GM18870 (cell line): ENCODE results near the gene CEP70.

Experiments used
- ATAC-seq: cut with Tn5 transposase; IDR thresholded peaks from one replicate; pipeline ENCODE4 v1.9.1; 2021; ENCODE audit warnings: moderate library complexity; ENCODE audit not compliant: unreplicated experiment

Gene CEP70

DNA sequence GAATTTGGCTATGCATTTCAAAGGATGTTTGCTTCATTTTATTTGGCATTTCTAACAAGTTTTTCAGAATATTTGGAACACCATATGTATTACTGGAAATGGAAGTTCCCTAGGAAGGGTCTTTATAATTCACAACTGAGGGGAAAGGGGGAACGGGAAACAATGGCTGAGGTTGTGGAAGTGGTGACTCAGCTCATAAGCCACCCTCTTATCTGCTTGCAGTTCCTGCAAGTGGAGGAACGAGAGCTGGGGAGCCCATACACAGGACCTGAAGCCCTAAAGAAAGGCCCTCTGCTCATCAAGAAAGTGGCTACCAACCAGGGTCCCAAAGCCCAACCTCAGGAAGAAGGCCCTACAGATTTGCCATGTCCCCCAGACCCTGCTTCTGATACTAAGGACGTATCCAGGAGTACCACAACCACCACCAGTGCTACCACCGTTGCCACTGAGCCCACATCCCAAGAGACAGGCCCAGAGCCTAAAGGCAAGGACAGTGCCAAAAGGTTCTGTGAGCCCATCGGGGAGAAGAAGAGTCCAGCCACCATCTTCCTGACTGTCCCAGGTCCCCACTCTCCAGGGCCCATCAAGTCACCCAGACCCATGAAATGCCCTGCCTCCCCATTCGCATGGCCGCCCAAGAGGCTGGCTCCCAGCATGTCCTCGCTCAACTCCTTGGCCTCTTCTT, 121.8 kb downstream of the CEP70 start:
- ATAC-seq, result no peak

DNA sequence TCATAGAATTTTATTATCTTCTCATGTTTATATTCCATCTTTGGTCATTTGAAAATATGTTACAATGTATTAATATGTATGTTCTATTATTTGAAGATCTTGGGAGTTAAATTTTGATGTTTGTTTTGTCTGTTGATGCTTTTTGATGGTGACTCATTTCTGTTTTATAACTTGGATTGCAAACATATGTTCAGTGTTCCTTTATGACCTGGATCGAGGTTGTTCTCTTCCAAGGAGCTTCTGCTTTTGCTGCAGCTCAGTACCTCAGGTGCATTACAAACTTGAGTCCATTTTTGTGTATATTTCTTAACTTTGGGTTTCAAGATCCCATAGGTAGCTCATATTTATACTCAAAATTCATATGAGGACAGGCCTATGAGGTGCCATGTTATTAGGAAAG, 122.6 kb downstream of the CEP70 start:
- ATAC-seq, result no peak

DNA sequence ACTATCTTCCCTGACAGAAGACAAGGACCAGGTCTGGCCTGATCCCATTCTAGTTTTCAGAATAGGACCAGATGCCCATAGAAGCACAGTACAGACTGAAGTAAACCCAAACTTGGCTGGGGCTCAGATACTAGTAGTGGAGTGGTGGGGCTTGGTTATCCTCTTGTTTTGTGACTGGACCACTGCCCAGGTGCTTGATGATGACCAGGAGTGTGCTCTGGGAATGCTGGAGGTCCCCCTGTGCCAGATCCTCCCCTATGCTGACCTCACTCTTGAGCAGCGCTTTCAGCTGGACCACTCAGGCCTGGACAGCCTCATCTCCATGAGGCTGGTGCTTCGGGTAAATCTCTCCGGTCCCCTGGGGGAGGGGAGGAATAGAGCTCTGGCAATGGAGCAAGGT, 123.4 kb downstream of the CEP70 start:
- ATAC-seq, result no peak

DNA sequence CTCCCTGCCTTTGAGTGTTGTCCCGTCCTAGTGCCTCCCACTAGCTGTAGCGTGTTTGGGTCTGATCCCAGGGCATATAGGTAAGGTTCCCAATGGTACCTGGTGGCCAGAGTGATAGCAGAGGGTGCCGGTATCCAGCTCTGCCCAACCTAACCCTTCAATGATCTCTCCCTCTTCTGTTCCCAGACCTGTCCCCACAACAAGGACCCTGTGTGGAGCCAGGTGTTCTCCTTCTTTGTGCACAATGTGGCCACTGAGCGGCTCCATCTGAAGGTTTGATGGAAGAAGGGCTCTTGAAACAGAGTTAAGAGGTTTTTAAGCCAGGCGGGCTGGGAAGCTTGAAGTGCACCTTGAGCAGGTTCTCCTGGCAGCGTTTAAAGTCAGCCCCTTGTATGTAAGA, 124.2 kb downstream of the CEP70 start:
- no peak for ATAC-seq

DNA sequence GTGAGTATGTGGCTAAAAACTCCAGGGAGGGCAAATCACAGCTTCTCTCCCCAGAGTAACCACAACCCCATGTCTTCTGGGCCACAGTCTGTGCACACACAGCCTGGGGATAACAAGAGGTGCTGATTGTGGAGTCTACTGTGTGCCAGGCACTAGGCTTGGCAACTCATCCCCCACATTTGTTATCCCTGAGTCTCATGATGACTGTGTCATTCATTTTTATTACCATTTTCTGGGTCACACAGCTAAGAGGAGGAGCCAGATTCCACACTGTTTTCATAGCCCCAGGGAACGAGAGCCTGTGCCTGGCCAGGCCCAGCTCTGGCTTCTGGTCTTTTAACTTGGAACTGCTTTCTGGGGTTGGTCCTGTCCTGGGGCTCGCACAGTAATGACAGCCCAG, 125.2 kb downstream of the CEP70 start:
- no peak for ATAC-seq

DNA sequence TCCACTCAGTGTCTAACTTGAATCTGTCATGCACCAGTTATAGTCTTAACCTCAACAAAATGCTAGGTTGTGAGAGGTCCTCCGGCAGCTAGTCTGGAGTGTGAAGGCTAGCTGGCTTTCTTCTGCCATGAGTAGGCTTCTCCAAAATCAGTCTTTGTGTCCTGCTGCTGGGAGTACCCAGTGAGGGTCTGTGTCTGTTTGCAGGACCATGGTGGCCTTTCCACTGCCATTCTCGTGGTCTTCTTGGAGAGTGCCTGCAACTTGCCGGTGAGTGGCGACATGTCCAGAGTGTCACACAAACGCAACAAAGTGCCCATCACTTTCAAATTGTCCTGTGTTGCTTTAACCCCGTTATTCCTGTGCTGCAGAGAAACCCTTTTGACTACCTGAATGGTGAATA, 125.6 kb downstream of the CEP70 start:
- no peak for ATAC-seq

DNA sequence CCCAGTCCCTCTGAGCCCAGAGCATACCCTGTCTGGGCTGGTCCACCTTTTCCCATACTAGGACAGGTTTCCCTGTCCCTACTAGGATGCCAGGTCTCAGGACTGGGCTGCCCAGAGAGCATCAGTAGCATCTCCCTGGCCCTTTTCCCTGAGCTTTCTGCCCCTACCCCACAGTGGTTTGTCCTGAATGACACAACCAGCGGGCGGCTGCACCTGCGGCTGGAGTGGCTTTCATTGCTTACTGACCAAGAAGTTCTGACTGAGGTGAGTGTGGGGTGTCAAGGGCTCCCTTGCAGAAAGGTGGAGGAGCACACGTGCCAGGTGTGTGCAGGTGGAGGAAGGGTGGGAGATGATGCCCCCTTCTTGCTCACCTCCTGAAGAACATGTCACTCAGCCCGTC, 126.1 kb downstream of the CEP70 start:
- no peak for ATAC-seq

DNA sequence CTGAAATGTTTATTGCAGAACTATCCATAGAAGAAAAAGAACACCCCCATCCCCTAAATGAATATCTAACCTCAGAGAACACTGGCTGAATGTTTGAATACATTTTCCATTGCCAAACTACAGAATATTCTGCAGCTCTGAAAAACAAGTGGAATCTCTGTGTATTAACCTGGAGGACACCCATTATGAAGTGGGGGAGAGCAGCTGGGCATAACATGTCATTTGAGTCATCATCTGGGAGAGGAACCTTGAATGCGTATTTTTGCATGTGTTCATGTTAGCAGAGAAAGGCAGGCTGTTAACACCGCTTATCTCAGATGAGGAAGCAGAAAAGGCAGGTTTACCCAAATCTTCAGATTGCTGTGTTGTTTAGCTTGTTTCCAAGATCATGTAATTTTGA, 128.1 kb downstream of the CEP70 start:
- ATAC-seq, result no peak

DNA sequence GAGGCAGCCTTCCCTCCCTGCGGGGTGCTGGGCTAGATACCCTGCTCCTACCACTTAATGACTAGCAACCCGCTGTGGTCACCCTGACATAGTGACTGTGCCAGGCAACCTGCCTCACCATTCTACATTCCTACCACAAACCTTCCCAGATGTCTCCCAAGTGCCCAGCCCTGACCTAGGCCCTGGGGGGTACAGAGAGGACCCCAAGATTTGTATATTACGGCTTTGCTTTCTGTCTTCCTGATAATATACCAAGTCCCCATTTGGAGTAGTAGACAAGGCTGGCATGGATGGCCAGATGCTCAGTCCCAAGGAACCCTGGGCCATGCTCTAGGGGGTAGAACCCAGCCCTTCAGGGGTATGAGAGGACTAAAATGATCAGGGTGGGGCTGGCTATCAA, 128.6 kb downstream of the CEP70 start:
- ATAC-seq, result no peak

DNA sequence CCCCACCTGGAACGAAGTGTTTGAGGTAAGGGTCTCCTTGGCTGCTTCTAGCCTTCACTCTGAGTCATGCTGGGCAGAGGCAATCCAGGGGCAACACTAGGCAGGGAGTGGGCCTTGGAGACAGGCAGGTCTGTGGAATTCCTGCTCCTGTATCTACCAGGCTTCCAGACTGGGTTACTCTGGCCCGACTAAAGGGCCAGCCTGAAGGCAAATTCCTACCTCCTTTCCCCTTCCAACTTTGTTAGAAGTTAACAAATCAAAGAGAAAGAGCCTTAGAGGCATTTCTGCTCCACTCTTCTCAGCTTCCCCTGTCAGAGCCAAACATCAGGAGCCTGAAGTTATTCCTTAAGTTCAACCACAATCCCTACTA, 129.6 kb downstream of the CEP70 start:
- no peak for ATAC-seq

DNA sequence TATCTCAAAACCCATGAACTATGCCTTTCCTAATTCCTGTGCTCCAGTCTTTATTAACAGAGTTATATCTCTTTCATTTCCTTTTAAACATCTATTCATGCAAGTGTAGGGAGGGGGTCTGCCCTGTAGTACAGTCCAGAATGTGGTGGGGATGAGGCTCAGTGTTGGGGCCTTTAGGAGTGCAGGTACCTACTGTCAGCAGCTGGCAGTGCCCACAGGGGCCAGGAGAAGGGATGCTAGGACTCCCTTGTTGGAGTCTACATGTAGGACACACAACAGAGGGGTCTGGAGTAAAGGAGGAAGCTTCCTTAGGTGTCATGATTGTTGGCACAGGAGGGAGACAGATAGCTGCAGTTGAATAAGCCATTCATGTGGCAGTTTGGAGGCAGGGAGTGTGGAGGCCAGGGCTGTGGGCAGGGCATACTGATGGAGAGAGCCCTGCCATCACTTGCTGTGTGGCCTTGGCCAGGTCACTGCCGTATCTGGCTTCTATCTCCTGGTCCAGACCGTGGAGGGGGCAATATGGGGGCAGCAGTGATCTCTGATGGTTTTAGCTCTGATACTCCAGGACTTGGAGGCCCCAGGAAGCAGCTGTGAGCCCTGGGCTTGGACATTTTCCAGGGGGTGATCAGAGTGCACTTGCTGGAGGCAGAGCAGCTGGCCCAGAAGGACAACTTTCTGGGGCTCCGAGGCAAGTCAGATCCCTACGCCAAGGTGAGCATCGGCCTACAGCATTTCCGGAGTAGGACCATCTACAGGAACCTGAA, 130.2 kb downstream of the CEP70 start:
- no peak for ATAC-seq

DNA sequence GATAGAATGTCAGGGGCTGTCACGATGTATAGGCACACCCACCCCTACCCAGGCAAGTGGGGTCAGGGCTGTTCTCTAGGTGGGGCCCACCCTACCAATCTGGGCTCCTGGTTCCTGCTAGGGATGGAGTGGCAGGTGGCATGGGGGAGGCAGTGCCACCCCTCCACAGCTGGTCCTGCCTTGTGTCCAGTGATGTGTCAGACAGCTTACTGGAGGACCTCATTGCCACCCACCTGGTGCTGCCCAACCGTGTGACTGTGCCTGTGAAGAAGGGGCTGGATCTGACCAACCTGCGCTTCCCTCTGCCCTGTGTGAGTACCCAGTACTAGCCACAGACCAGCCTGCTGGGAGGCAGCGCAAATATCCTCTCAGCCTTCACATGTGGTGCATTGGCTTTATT, 132.2 kb downstream of the CEP70 start:
- no peak for ATAC-seq

DNA sequence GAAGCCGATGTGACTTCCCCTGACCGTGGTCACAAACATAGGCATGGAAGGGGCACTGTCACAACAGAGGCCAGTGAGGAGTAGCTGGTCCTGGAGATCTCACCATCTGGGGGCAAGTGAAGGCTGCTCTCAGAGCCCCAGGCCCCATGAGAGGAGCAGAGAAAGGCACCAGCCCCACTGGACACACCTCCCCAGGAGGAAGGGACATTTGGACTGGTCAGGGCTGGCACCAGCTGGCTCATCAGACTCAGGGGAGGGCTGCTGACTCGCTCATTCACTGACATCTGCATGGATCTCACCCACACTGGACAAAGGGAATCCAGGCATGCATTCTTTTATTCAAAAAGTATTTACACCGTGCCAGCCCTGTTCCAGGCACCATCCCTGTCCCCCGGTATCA, 132.8 kb downstream of the CEP70 start:
- no peak for ATAC-seq

DNA sequence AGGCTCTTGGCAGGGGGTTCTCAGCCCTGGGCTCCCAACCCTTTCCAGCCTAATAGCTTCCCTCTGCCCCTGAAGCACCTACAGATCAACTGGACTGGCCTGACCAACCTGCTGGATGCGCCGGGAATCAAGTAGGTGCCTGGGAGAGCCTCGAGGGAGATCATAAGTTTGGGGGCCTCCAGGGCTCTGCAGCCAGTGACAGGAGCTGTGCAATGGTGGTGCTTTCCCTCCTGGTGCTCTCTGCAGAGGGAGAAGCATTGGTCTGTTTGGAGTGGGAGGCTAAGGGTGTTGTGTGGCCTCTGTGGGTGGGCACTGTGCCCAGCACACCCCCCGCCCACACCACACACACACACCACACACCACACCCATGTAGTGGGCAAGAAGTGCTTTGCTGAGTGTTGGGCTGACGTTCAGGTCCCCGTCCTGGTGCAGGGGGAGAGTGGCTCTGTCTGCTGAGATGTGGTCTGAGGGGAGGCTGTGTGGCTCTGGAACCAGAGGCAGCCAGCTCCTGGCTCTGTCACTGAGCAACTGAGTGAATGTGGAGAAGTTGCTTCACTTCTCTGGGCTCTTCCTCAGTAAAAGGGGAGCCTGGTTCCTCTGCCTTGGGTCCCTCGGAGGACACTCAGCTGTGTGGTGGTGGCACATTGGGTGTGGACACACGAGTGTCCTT, 133.4 kb downstream of the CEP70 start:
- ATAC-seq, result no peak

DNA sequence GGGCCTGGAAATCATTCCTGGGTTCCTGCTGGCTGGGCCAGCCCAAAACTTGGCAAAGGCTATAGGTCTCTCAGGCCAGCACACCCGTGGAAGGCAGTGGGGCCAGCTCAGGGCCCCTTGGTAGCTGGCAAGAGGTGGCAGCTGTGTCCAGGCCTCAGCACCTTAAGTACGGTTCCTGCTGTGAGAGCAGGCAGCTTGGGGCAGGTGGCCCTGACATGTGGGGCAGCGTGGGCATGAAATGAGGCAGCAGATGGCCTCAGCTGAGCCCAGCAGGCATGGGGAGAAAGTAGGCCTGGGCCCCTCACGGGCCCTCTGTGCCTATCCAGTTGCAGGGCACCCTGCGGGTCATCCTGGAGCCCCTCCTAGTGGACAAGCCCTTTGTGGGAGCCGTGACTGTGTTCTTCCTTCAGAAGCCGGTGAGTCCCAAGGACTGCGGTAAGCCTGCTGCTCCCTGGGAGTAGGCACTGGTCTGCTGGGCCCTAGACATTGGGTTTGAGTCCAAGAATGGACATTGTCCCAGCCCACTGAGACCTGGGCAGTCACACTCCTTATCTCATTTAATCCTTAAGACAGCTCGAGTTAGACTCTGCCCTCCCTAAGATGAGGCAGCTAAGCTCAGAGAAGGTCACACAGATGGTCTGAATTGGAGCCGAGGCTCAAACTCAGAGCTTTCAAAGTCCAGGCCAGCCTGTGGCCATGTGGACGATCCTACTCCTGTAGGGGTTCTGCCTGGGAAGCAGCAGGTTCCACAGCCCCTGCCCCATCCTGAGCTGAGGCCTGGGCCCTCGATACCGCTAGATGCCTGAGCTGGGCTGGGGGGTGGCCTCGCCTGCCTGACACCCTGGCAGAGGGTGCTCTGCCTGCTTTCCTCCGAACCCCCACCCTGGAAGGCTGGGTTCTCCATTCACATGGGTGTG, 134.2 kb downstream of the CEP70 start:
- ATAC-seq, result no peak

DNA sequence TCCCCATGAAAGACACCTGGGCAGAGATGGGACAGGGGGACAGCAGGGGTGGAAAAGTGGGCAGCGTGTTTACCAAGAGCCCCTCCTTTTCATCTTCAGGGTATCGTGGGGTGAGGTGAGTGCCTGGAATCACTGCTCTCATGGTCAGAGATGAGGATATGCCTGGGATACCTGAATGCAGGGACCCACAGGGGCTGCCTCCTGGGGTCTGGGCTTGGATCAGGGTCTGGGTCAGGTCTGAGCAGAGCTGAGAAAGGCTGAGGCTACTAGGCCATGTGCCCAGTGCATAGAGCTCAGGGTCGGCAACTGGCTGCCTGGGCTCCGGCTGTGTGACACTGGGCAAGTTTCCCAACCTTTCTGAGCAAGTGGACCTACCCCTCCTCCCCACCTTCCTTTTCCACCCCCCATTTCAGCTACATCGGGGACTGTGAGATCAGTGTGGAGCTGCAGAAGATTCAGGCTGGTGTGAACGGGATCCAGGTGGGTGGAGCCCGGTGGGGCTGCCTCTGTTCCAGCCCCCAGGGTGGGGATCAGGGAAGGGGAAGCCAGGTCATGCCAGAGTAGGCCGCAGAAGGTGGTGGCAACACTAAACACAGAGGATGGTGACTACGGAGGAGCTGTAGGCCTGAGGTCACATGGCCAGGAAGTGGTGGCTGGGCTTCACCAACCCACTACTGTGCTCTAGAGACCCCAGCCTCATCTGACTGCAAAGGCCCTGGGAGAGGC, 135.1 kb downstream of the CEP70 start:
- no peak for ATAC-seq

DNA sequence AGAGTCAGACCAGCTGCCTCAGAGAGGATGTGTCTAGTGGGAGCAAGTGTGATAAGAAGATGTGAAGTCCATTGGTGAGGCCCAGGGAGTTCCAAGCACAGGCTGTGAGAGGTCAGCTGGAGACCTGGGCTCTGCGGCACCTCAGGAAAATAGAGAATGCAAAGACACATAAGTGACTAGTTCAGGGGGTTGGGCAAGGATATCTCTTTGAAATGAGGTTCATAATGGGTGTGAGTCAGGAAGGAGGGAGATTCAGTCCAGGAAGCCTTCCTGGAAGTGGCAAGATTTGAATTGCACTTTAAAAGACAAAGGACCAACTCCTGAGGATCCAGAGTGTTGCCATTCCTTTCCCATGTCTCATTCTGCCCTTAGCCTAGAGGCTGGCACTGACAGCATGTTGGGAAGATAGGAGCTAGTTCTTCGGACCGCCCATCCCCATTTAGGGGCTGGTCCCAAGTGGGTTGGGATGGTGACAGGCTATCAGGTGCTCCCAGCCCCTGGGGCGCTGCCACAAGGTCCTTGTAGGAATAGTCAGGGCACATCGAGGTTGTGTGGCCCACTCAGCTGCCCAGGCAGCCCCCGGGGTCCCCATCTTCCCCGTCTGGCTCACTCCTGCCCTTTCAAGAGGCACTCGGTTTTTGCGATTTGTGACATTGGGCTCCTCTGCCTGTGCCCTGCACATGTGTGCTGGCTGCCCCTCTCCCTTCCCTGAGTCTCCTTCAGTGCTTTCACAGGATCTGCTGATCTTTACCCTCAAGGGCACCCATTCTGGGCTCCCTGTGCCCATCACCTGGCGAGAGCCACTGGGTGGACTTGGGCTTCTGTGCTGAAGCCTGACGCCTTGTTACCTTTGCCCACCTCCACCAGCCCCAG, 136.0 kb downstream of the CEP70 start:
- no peak for ATAC-seq

DNA sequence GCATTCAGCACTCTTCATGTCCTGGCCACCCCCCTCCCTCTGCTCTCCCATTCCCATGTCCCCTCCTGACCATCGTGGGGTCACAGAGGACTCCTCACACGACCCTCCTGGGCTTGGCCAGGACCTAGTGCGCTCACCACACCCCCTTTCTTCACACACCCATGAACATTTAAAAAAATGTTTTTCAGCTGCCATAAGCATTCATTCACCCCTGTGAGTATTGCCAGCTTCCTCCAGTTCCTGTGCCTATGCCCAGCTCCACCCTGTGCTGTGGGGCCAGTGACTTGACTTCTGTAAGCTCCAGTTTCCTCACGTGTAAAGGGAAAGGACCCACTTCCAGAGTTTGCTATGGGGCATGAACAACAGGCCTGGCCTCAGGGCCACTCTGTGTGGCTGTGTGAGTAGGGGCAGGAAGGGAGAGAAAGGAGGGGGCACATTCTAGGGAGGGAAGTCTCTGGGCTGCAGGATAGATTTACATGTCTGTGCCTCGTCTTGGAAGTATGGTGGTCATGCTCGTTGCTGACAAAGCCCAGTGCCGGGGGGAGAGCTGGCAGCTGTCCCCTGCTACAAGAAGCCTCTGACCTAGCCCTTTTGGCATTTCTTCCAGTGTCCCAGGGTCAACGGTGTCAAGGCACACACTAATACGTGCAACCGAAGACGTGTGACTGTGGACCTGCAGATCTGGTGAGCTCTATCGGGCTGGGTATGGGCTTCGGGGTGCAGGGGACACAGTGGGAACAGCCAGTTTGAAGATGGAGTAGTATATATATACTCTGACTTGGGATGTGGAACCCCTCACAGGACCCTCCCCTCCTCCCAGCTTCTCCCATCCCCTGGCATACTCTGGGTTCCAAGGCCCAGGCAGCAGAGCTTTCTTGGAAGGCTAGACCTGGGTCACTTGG, 136.8 kb downstream of the CEP70 start:
- no peak for ATAC-seq
